ENCODE results near the gene CEP162.

DNA sequence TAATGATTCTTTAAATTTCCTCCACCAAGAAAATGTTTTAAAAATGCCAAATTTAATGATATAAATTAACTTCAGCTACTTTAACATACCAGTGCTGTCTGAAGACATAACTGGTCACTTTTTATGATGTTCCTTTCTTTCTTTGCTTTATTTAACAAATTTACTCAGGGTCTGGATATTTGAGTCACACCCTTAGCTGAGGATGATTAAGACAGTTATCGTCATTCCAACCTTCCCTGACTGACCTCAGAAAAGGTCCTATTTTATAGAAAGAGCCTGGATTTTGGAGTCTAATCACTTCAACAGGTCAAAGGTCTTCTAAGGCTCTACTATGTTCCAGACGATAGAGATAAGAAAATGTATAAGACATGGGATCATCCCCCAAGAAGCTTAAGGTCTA lies 47.4 kb upstream of the CEP162 start:
- TF ChIP-seq, protein P1, sequence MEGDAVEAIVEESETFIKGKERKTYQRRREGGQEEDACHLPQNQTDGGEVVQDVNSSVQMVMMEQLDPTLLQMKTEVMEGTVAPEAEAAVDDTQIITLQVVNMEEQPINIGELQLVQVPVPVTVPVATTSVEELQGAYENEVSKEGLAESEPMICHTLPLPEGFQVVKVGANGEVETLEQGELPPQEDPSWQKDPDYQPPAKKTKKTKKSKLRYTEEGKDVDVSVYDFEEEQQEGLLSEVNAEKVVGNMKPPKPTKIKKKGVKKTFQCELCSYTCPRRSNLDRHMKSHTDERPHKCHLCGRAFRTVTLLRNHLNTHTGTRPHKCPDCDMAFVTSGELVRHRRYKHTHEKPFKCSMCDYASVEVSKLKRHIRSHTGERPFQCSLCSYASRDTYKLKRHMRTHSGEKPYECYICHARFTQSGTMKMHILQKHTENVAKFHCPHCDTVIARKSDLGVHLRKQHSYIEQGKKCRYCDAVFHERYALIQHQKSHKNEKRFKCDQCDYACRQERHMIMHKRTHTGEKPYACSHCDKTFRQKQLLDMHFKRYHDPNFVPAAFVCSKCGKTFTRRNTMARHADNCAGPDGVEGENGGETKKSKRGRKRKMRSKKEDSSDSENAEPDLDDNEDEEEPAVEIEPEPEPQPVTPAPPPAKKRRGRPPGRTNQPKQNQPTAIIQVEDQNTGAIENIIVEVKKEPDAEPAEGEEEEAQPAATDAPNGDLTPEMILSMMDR (IDR thresholded peaks at IDR 0.05): no peak
- no peak for TF ChIP-seq POLR2A (IDR thresholded peaks at IDR 0.05)

Data from tibial nerve (tissue), 3 donors.